IMR-90 (cell line): ENCODE data around the gene SLC52A1. TPM values are rescaled to one million over a fixed set of nuclear protein-coding genes. Genes with fewer than 3 reads are reported as not detected.

Source experiments
- ATAC-seq: fragments of 200-7000 bp; cut with Tn5 transposase; 2 replicates; pipeline ENCODE4 v1.9.1; 2020; ENCODE audit warnings: low read depth, mild to moderate bottlenecking, moderate library complexity
- BruUV-seq: library from RNA; stranded (reverse); fragments of 400-500 nt; replicated peaks from 2 replicates; lab custom pipeline; 2021; lab: Mats Ljungman, UMichigan
- CTCF ChIA-PET: fragments of 300-600 bp; formaldehyde crosslinking; extraction: SDS; loops from one replicate; lab custom pipeline; 2021; ENCODE audit warnings: antibody characterized with exemption; lab: Yijun Ruan, JAX
- POLR2A ChIA-PET: fragments of 300-600 bp; sonication (Branson Sonifier 250); formaldehyde crosslinking; loops from one replicate; lab custom pipeline; 2022; ENCODE audit warnings: antibody characterized with exemption; ENCODE audit not compliant: unreplicated experiment; lab: Charles Lee
- DNase-seq: peaks from one replicate; pipeline ENCODE4 v3.0.0; 2013
- H2AFZ ChIP-seq: replicated peaks from 2 replicates; pipeline ENCODE3; 2013; ENCODE audit warnings: low read length, mild to moderate bottlenecking; ENCODE audit not compliant: poor library complexity
- H2AK5ac ChIP-seq: 2 replicates; pipeline ENCODE4 v1.6.1; 2013; ENCODE audit warnings: low read depth, low read length, inconsistent platforms
- H2AK9ac ChIP-seq: replicated peaks from 2 replicates; pipeline ENCODE3; 2013; ENCODE audit warnings: mild to moderate bottlenecking, low read depth, low read length, moderate library complexity; ENCODE audit not compliant: poor library complexity
- H2BK120ac ChIP-seq: 2 replicates; pipeline ENCODE4 v1.6.1; 2013; ENCODE audit warnings: low read depth, low read length, inconsistent platforms
- H2BK15ac ChIP-seq: 3 replicates; pipeline ENCODE4 v1.6.1; 2013; ENCODE audit warnings: low read depth, low read length, inconsistent platforms
- H2BK20ac ChIP-seq: 2 replicates; pipeline ENCODE4 v1.6.1; 2013; ENCODE audit warnings: low read depth, mild to moderate bottlenecking, inconsistent platforms, low read length, moderate library complexity
- H2BK5ac ChIP-seq: 2 replicates; pipeline ENCODE4 v1.6.1; 2013; ENCODE audit warnings: mild to moderate bottlenecking, low read depth, low read length, inconsistent platforms; ENCODE audit not compliant: poor library complexity, severe bottlenecking
- H3K14ac ChIP-seq: replicated peaks from 2 replicates; pipeline ENCODE4 v1.6.1; 2013; ENCODE audit warnings: low read depth, low read length, inconsistent platforms
- H3K18ac ChIP-seq: 2 replicates; pipeline ENCODE4 v1.6.1; 2013; ENCODE audit warnings: low read depth, low read length, control low read depth
- H3K23ac ChIP-seq: 2 replicates; pipeline ENCODE4 v1.6.1; 2013; ENCODE audit warnings: low read depth, low read length, inconsistent platforms
- H3K27ac ChIP-seq: 2 replicates; pipeline ENCODE4 v1.5.1; 2013; ENCODE audit warnings: mild to moderate bottlenecking, control low read depth, low read length; ENCODE audit not compliant: insufficient read depth
- H3K27me3 ChIP-seq: 2 replicates; pipeline ENCODE4 v1.6.1; 2013; ENCODE audit warnings: low read length; ENCODE audit not compliant: control insufficient read depth, insufficient read depth
- H3K36me3 ChIP-seq: 2 replicates; pipeline ENCODE4 v1.6.1; 2013; ENCODE audit warnings: low read length, mixed read lengths; ENCODE audit not compliant: control insufficient read depth, insufficient read depth
- H3K4ac ChIP-seq: 2 replicates; pipeline ENCODE4 v1.6.1; 2013; ENCODE audit warnings: low read depth, low read length, inconsistent platforms
- H3K4me1 ChIP-seq: 2 replicates; pipeline ENCODE4 v1.6.1; 2013; ENCODE audit warnings: low read length, mixed read lengths; ENCODE audit not compliant: control insufficient read depth, insufficient read depth
- H3K4me2 ChIP-seq: 2 replicates; pipeline ENCODE4 v1.6.1; 2013; ENCODE audit warnings: low read depth, mild to moderate bottlenecking, control low read depth, low read length, moderate library complexity
- H3K4me3 ChIP-seq: 2 replicates; pipeline ENCODE4 v1.5.1; 2013; ENCODE audit warnings: low read depth, mild to moderate bottlenecking, control low read depth, low read length, moderate library complexity; ENCODE audit not compliant: insufficient read depth
- H3K56ac ChIP-seq: 2 replicates; pipeline ENCODE4 v1.6.1; 2013; ENCODE audit warnings: low read length, inconsistent platforms; ENCODE audit not compliant: insufficient read depth; ENCODE audit errors: extremely low read depth
- H3K79me1 ChIP-seq, 2 experiments: 2 replicates each; pipeline ENCODE4 v1.6.1; 2013; ENCODE audit warnings: low read length in 2 of 2, inconsistent platforms in 1 of 2, low read depth in 1 of 2
- H3K9ac ChIP-seq: 2 replicates; pipeline ENCODE4 v1.6.1; 2013; ENCODE audit warnings: low read depth, low read length, control low read depth
- H3K9me1 ChIP-seq: 2 replicates; pipeline ENCODE4 v1.6.1; 2013; ENCODE audit warnings: low read length, inconsistent platforms; ENCODE audit not compliant: insufficient read depth
- H3K9me3 ChIP-seq: 2 replicates; pipeline ENCODE4 v1.6.1; 2013; ENCODE audit warnings: low read length; ENCODE audit not compliant: control insufficient read depth, insufficient read depth
- H4K20me1 ChIP-seq: 2 replicates; pipeline ENCODE4 v1.6.1; 2013; ENCODE audit warnings: low read length, inconsistent platforms; ENCODE audit not compliant: insufficient read depth
- H4K5ac ChIP-seq: 2 replicates; pipeline ENCODE4 v1.6.1; 2013; ENCODE audit warnings: mild to moderate bottlenecking, low read depth, low read length, control low read depth
- H4K8ac ChIP-seq, 2 experiments: 2 replicates each; pipeline ENCODE4 v1.6.1; 2013; ENCODE audit warnings: low read depth in 2 of 2, low read length in 2 of 2, control low read depth in 1 of 2, inconsistent platforms in 1 of 2
- H4K91ac ChIP-seq: 2 replicates; pipeline ENCODE4 v1.6.1; 2013; ENCODE audit warnings: low read depth, low read length, inconsistent platforms; ENCODE audit not compliant: insufficient read depth
- FOS ChIP-seq: fragments of 150-350 bp; IDR thresholded peaks from 2 replicates; pipeline ENCODE4 v1.6.1; 2016; ENCODE audit warnings: low read depth, low read length
- NFE2L2 ChIP-seq: fragments of 150-350 bp; IDR thresholded peaks from 2 replicates; pipeline ENCODE4 v1.6.1; 2016; ENCODE audit warnings: low read depth, mild to moderate bottlenecking, low read length
- RCOR1 ChIP-seq: IDR thresholded peaks from 2 replicates; pipeline ENCODE4 v1.6.1; 2012; ENCODE audit warnings: mild to moderate bottlenecking, low read length, improper control_type of control experiment; ENCODE audit not compliant: insufficient replicate concordance
- RFX5 ChIP-seq: IDR thresholded peaks from 2 replicates; pipeline ENCODE4 v1.8.0; 2012; ENCODE audit warnings: low read depth, mild to moderate bottlenecking, low read length, moderate library complexity
- WGBS, 2 experiments: methylation state at CpG; one replicate each; pipeline versions ENCODE4 v1.1.5 to v1.1.7; 2013; ENCODE audit warnings: missing lambda C conversion rate in 2 of 2; ENCODE audit not compliant: insufficient read length in 1 of 2; ENCODE audit errors: extremely low coverage in 2 of 2; 5-methylcytosine and 5-hydroxymethylcytosine counted together
- dilution Hi-C: fragments of 300-500 bp; cut with HindIII; formaldehyde crosslinking; loops from one replicate; pipeline ENCODE4 v1.14.3; 2018; ENCODE audit warnings: low sequenced_read_pairs; ENCODE audit not compliant: unreplicated experiment
- in situ Hi-C: fragments of 300-500 bp; cut with MboI; formaldehyde crosslinking; loops from 3 replicates; pipeline ENCODE4 v1.14.3; 2019; ENCODE audit warnings: low sequenced_read_pairs, inconsistent platforms, mixed read lengths
- intact Hi-C: fragments of 100-400 bp; cut with micrococcal nuclease; formaldehyde crosslinking; loops from 2 replicates; pipeline ENCODE4 v1.10.0; 2022
- polyA plus RNA-seq, 3 experiments: library from polyadenylated mRNA; depleted of rRNA; stranded (reverse); fragments of >200 nt; gene quantifications; 2 replicates each; pipeline ENCODE4 v1.2.3, GENCODE V29; 2012; ENCODE audit warnings: low replicate concordance in 1 of 3
- total RNA-seq: library from RNA; depleted of rRNA; stranded (reverse); fragments of >200 nt; gene quantifications from 2 replicates; pipeline ENCODE4 v1.2.3, GENCODE V29; 2012

The SLC52A1 gene
- total and polyA plus RNA-seq, 2 of the 4 experiments (the other 2 are of a cell fraction): not detected

- Histone ChIP-seq H2AK5ac (no peak overlapping the region), H2AK9ac (no peak overlapping the region), H3K4me1 (no peaks in the 10 kb centered on the region), H3K9me3 (no peaks in the 10 kb centered on the region), H3K36me3 (peaks cover 45% of the 10 kb centered on the region), H3K23ac (no peak overlapping the region), H3K14ac (no peak overlapping the region), H2BK20ac (no peak overlapping the region), H4K5ac (no peak overlapping the region), H2BK120ac (no peak overlapping the region), H4K8ac (no peak overlapping the region), H3K4me3 (no peak overlapping the region), H3K4ac (no peak overlapping the region), H4K20me1 (peaks cover 9% of the 10 kb centered on the region; the same call in 1 of the 2 replicates), H3K18ac (no peak overlapping the region), H4K91ac (no peak overlapping the region), H2AFZ (no peak overlapping the region), H3K9me1 (peaks cover 4% of the 10 kb centered on the region; the same call in 1 of the 2 replicates), H3K27me3 (no peaks in the 10 kb centered on the region), H2BK5ac (no peak overlapping the region), H2BK15ac (no peak overlapping the region), H3K4me2 (no peak overlapping the region), H3K27ac (no peak overlapping the region), H3K9ac (no peak overlapping the region), H3K56ac (no peak overlapping the region), H3K79me1 (no peaks in the 10 kb centered on the region)
- 93% methylated on average over 11 of the region's 29 CpGs; no CpG with 5 or more reads in 1 of the 2 experiments for WGBS, 2 experiments
- DNase-seq: no peak
- in situ Hi-C loops (no loop called here), dilution Hi-C loops (no loop called here), intact Hi-C loops (no loop called here)
- POLR2A ChIA-PET: interaction anchor here (0.5 kb wide), 1 partner anchor 30 kb away, joined by 3 read pairs; no protein-coding TSS in a partner anchor
- CTCF ChIA-PET: no interaction called here
- no TSS peak for BruUV-seq
- ATAC-seq: no peak
- TF ChIP-seq NFE2L2 (no peak), FOS (no peak), RCOR1 (no peak), RFX5 (no peak)
These were observed 11.6 kb downstream of the SLC52A1 start for GRCh38 chr17:5023588-5024147.
